ENCODE data around the gene SF3B5.
A peak's percentile ranks its signal among the peaks of the same experiment; 100 is the strongest.
"Not testable (repeated sequence)": the region's sequence is repeated elsewhere in the genome, so short reads cannot be mapped to it uniquely, and the experiment has no call there.

The SF3B5 gene

GRCh38 chr6:144104488-144104887 is 9.1 kb upstream of the SF3B5 start:
- no peak for DNase-seq

DNA sequence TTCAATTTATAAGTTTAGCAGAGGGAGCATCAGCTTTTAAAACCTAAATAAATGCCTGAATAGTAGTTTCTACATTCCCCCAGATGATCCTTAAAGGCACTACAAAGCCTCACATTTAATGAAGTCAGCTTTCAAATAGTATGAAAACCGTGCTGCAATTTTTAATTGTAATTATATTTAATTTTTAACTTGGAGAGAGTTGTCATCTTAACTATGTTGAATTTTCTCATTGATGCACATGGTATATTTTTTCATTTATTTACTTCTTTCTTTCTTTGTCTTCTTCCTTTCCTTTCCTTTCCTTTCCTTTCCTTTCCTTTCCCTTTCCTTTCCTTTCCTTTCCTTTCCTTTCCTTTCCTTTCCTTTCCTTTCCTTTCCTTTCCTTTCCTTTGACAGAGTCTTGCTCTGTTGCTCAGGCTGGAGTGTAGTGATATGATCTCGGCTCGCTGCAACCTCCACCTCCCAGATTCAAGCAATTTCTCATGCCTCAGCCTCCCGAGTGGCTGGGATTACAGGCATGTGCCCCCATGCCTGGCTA is 7.7 kb upstream of the SF3B5 start:
- DNase-seq, result no peak

DNA sequence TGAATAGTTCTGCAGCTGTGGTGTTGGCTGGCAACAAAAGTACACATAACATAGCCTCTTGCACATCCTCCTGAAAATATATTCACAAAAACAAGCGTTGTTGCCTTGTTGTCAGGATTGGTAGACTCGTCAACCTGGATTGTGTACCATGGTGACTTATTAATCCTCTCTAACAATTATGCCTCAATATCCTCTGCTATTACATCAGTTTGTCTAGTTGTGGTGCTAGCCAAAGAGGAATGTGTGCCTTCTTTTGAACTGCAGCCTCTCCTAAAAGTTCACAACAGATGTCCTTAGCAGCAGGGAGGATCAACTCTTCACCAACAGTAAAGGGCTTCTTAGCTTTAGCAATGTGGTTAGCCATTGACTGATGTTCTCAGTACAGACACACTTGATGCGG is 3.6 kb upstream of the SF3B5 start:
- DNase-seq, result no peak

DNA sequence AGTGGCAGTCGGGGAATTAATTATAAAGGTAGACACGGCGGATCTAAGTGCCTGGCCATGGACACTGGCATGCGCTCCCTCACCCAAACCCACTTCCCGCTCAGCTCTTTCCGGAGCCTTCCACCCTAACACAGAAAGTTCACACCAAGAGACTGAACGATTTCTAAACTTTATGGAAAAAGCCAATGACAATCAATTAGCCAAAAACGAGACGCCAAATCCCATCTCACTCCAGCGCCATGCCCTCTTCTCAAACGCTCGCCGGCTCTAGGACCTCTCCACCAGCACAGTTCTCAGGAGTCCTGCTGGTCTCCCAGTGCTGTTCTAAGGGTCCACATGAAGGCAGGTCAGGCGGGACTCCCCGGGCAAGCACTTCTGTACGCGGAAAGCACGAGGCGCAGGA is 641 bp downstream of the SF3B5 start:
- DNase-seq, result no peak

GRCh38 chr6:144093658-144094057 is 1.7 kb downstream of the SF3B5 start:
- no peak for DNase-seq

- no peak for DNase-seq
These were observed 2.1 kb downstream of the SF3B5 start for GRCh38 chr6:144093236-144093635.

GRCh38 chr6:144090384-144090783 is 5.0 kb downstream of the SF3B5 start:
- no peak for DNase-seq

DNA sequence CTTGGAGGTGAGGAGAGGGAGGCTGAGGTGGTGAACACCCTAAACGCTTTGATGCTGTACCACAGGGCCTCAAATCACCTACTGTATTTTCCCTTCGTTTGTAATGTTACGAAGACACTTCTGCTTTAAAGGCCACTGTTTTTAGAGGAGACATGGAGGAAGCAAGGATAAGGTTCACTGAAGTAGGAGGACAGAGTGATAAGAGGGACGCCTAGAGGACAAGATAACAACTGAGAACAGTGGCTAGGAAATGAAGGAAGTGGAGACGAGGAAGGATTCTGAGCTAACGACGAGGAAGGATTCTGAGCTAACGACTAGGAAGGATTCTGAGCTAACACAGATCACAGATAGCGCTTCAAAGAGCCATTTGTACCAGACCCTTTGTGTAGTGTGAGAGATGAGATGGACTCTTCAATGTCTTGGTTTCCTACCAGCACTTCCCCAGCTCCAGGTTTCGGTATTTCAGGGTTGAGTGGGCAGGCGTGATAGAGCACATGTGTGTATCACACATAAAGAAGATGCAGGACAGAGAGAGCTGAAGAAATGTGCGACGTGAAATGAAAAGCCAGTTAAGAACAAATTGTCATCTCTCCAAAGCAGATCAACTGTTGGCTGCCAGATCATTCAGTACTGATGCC is 7.5 kb downstream of the SF3B5 start:
- DNase-seq, result no peak

DNA sequence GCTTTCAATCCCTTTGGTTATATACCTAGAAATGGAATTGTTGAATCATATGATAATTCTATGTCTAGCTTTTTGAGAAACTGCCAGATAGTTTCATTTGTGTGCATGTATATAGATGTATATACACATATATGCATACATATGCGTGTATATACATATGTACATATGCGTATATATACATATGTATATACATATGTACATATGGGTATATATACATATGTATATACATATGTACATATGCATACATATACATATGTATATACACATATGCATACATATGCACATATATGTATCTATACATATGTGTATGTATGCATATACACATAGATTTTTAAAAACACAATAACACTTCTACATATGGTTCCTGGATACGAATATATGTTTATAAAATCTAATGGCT is 8.4 kb downstream of the SF3B5 start:
- no peak for DNase-seq

DNA sequence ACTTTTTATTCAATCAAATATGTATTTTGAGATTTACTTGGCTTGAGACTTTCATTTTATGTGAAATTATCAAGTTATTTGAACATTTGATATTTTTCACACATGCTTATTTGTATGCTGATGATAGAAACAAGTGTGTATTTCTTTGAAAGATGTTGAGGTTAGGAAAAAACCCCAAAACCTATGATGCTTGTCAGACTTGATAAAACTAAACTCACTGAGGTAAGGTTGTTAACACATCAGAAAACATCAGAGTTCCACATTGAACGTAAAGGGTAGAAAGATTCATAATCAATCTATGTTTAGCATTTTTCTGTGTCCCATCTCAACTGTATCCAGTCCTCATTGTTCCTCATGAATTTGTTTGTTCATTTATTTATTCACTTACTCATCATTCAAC is 12.2 kb downstream of the SF3B5 start:
- no peak for DNase-seq

DNA sequence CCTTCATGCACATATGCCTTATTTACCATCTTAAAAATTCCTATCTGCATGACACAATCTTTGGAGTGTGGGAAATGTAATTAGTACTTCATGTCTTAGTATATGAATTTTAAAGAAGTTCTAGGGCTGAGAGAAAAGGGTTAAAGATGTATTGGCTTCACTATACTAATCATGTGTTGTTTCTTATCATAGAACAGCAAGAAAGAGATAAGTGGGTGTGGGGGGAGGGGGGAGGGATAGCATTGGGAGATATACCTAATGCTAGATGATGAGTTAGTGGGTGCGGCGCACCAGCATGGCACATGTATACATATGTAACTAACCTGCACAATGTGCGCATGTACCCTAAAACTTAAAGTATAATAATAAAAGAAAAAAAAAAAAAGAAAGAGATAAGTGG is 13.0 kb downstream of the SF3B5 start:
- not testable (repeated sequence) for DNase-seq

DNA sequence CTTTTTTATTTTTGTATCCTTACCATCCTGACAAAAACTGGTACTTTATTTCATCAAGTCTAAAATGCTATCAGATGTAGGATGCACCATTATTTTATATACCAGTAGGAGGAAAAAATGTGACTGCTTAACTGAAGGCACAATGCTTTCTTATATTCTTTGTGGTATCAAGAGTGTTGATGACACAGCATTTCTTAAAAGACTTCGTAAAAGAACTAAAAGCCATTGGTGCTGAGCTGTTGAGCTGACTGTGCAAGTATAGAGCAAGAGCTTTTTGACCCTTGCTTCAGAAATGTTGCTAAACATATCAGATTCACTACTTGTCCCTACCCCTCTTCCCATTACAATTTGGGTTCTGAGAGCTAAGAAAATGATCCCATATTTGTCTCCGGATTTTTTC is 17.5 kb downstream of the SF3B5 start:
- DNase-seq, result no peak

DNA sequence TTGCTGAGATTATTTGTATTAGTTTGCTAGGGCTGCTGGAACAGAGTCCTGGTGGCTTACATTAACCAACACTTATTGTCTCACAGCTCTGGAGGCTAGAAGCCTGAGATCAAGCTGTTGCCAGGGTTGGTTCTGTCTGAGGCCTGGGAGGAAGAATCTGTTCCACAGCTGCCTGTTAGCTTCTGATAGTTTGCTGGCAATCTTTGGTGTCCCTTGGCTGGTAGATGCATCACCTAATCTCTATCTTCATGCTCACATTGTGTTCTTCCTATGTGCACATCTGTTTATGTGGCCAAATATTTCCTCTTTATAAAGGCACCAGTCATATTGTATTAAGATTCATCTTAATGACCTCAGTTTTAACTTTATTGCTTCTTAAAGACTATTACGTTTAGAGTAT is 19.5 kb downstream of the SF3B5 start:
- DNase-seq, result no peak

- no peak for DNase-seq
These were observed 20.2 kb downstream of the SF3B5 start for GRCh38 chr6:144075187-144075586.

- DNase-seq, result no peak
These were observed 22.3 kb downstream of the SF3B5 start for GRCh38 chr6:144073024-144073423.

DNA sequence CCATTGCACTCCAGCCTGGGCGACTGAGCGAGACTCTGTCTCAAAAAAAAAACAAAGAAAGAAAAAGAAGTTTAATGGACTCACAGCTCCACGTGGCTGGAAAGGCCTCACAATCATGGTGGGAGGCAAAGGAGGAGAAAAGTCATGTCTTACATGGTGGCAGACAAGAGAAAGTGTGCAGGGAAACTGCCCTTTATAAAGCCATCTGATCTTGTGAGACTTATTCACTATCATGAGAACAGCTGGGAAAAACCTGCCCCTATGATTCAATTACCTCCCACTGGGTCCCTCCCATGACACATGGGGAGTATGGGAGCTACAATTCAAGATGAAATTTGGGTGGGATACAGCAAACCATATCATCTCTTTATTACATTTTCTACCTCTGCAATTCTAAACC is 25.9 kb downstream of the SF3B5 start:
- DNase-seq, result no peak

DNA sequence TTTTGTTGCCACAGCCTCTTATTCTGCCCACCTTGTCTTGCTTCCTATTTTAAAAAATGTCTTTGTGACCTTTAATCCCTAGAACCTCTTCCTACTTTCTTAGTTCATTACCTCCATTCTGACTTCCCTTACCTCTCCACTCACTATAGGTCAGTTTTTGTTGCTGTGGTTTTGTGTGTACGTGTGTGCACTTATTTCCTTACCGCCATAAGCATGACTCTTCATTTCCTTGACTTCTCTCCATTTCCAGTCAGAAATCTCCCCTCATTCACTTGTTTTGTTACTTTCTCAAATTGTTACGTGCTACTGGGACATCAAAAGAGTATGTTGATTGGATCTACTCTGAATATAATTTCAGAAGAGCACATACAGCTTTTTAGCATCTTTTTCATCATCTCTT is 26.6 kb downstream of the SF3B5 start:
- DNase-seq, result no peak

DNA sequence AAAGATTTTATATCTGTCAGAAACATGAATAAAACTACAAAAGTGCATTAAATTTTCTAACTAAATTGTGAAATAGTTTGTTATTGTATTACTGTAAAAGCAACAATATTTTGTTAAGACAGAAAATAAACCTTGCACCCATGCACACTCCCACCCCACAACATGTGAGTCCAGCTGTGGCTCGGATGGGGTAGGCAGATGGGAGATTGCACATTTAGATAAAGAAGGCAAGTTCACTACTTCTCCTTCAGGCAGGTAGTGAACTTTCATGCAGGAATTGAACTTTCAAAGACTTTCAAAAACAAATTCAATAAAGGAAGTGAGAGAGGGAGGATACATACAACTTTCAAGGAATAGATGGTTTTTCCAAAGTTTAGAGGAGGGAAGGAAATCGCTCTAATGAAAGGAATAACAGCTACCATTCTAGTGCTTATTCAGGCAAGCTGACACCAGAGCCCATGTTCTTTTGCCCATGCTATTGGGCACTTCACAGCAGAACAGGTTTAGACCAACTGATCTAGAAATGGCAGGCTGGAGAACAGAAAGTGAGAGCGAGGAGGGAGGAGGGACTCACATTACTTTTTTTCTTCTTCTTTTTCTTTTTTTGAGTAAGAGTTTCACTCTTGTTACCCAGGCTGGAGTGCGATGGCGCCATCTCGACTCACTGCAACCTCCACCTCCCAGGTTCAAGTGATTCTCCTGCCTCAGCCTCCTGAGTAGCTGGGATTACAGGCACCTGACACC is 28.5 kb downstream of the SF3B5 start:
- DNase-seq, result peak in 1 of 5 donors; percentile 69

GRCh38 chr6:144066255-144066654 is 29.1 kb downstream of the SF3B5 start:
- DNase-seq, result no peak

DNA sequence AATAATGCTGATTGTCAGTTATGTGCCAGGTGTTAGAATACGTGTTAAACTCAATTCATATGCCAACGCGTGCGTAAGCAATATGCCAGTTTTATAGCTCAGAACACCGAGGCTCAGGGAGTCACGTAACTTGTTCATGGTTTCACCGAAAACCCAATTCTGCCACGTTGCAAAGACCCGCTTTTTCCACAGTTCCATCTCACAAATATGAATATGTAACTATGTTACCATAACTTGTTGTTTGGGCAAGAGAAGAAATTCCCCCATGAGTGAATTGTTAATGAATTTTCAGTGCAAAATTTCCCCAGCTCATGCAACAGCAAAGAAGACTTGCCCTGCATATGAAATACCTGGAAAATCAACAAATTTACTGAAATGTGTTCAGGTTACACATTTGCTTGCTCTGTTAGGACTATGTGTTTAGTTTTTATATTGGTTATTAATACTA is 30.1 kb downstream of the SF3B5 start:
- DNase-seq, result no peak

DNA sequence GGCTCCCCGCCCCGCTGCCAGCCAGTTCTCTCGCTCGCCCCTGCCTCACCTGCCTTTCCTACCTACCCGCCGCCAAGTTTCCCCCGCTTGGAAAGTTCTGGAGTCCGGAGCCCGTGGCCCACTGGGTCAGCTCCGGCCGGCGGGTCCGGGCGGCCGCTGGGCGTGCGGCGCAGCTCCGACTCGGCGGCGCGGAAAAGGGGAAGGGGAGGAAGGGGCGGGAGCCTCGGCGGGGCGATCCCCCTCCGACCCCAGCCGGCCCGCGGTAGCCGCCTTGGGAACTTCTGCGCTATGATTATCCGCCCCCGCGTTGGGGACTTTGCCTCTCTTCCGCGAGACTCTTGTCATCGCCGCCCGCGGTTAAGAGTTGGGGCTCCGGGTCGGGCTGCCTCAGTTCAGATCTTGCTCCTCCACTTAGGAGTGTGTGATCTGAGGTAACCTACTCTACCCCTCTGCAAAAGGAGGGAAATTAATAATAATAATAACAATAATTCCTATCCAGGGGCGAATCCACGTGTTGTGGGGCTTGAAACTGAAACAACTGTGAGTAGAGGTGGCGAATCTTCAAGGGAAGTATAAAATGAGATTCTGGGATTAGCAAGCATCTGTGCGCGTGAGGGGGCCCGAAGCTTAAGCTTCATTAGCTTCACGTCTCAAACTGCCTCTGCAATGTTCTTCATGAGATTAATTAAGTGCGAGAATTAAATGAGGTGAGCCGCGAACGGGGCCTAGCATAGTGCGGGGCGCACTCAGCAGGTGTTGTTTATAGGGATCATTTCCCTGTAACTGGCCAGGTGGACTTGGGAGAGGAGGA is 30.8 kb downstream of the SF3B5 start:
- DNase-seq, result peak; percentile 25 to 44 (median 31)

GRCh38 chr6:144063744-144064401 is 31.5 kb downstream of the SF3B5 start:
- DNase-seq, result peak; percentile 83 to 94 (median 88)

DNA sequence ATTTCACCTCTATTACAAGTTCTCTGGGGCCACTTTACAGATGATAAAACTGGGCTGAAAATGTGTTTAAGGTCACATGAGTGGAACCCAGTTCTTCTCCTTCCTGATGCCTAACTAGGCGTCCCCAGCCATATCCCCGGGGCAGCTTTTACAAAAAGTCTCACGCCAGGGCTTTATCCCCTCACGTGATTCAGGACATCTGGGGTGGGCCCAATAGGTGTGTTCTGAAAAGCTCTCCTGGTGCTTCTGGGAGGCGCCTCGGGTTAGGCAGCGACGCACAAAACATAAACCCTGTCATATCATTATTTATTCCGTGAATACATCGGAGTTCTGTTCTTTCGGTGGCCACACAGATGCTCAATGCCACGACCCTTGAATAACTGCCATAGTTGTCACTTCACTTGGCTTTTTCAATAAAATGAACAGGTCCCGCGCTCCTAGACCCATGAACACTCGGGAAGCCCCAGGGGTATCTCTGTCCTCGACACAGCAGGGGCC is 32.1 kb downstream of the SF3B5 start:
- DNase-seq, result no peak
